ENCODE measurements around the gene OR2A2. TPM values are rescaled to one million over a fixed set of nuclear protein-coding genes. Genes with fewer than 3 reads are reported as not detected.
A peak's percentile ranks its signal among the peaks of the same experiment; 100 is the strongest.

The OR2A2 gene
- total and polyA plus RNA-seq, 9 of the 15 experiments (the other 6 are each of a cell fraction or from before 2014, with no cell fraction given), result not detected

- TF ChIP-seq ARID4B (CRISPR knock-in tag; IDR thresholded peaks at IDR 0.05) (no peak), ATF2 (CRISPR knock-in tag; IDR thresholded peaks at IDR 0.05) (no peak), RAD21 (CRISPR knock-in tag; conservative IDR thresholded peaks at IDR 0.05 in 1 of 2, IDR thresholded peaks at IDR 0.05 in 1 of 2) (peak in 1 of 2 experiments; percentile 24; a peak in 1 of 4 replicates), SMAD1 (IDR thresholded peaks at IDR 0.05; ENCODE audit: low read depth, low read length, partially characterized antibody) (no peak), ZBTB17 (CRISPR knock-in tag; IDR thresholded peaks at IDR 0.05) (no peak), CBX2 (IDR thresholded peaks at IDR 0.05; ENCODE audit: insufficient read depth, low read length, poor library complexity, severe bottlenecking) (no peak), SMAD4 (CRISPR knock-in tag; conservative IDR thresholded peaks at IDR 0.05) (0 out of 2 replicates have a peak, but pooled peaks have one; percentile 15), CGGBP1 (CRISPR knock-in tag; IDR thresholded peaks at IDR 0.05) (no peak), SIN3A (IDR thresholded peaks at IDR 0.05; ENCODE audit: borderline replicate concordance in 2 of 2, control insufficient read depth in 1 of 2, low read depth in 2 of 2, low read length in 2 of 2) (no peak), HDAC1 (IDR thresholded peaks at IDR 0.05) (no peak), BACH1 (tag; IDR thresholded peaks at IDR 0.05) (no peak), ZNF140 (CRISPR knock-in tag; IDR thresholded peaks at IDR 0.05) (no peak), PATZ1 (CRISPR knock-in tag; IDR thresholded peaks at IDR 0.05; ENCODE audit: borderline replicate concordance) (no peak), NCOA4 (IDR thresholded peaks at IDR 0.05; ENCODE audit: partially characterized antibody) (no peak), SRSF9 (IDR thresholded peaks at IDR 0.05; ENCODE audit: borderline replicate concordance, low read depth, low read length) (no peak), ARID2 (IDR thresholded peaks at IDR 0.05) (no peak), ZNF274 (IDR thresholded peaks at IDR 0.05; ENCODE audit: borderline replicate concordance, low read depth, low read length) (no peak), ZNF224 (CRISPR knock-in tag; IDR thresholded peaks at IDR 0.05) (no peak)
These were observed 45.7 kb upstream of the OR2A2 start (continued) for GRCh38 chr7:144063710-144064109.

Data from K562 (cell line).